HUDEP-2 (cell line): ENCODE data around the gene TNIK.

Experiments
- DNase-seq, 76 experiments: peaks; one replicate each; lab custom pipeline; 2025; ENCODE audit not compliant: unreplicated experiment in 76 of 76; lab: John Stamatoyannopoulos, UW

TNIK gene

GRCh38 chr3:171213178-171213577 is 247.0 kb downstream of the TNIK start:
- no peak for DNase-seq

DNA sequence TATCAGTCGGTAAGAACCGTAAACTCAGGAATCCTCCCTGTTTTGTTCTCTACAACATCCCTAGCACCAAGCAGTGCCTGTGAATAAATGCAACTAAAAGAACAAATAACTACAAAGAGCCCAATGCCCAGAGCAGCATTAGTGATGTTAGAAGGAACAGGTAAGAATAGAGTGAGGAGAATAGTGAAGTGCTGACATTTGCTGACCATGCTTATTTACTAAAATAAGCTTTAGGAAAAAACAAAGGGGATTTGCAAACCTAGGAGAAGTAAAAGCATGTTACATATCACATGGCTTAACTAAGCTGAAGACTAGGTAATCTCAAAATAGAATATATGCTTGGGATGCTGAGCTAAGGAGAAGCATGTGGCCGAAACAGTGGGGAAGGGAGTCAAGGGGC is 247.6 kb downstream of the TNIK start:
- DNase-seq = no peak

DNA sequence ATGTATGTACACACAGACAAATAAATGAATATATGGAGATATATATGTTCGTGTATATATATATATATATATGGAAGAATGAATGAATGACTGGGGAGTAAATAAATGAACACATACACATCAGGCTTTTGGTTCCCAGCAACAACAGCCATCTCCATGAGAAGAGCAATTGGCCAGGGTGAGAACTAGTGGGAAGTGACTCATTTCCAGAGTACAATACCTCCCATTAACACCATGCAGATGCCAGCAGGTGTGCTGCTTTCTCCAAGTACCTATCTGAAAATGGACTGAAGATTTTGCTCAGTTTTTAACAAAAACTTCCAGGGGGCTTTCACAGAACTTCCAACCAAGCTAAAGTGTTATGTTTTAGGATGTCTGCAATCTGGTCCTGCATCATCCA is 253.9 kb downstream of the TNIK start:
- no peak for DNase-seq

DNA sequence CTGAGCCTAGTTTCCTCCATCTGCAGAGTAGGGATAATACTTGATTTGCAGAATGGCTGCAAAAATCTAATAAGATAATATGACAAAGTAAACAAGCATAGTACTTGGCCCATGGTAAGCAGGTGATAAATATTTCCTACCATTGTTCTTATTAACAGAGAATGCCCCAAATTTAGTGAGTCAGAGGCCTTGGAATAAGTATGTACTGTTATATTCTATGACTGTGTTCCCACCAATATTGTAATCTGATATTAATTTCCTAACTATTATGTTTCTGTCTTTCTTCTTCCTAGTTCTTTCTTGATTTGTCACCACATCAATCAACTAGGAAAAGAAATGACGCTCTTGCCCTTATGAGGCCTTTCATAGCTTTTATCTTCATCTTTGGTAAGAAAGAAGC is 255.3 kb downstream of the TNIK start:
- no peak for DNase-seq

DNA sequence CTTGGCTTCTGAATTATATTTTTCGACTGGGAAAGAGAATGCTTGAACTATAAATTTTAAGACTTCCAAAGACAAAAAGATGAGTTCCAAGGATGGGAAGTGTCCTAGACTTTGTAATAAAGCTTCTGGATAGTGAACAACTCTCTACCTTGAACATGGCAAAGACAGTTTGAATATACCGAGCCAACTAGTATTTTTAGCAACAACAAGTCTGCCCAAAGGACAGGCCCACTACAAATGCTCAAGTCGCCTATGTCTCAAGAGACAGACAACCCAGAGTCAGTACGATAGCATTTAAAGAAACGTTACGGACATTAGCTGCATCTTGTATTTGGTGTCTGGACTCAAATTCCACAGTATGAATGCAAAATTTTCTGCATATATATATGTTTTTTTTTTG is 258.4 kb downstream of the TNIK start:
- DNase-seq = no peak

GRCh38 chr3:171200750-171201088 is 259.5 kb downstream of the TNIK start:
- DNase-seq = no peak

- DNase-seq = no peak
Measured at GRCh38 chr3:171200052-171200749, 260.0 kb downstream of the TNIK start.

DNA sequence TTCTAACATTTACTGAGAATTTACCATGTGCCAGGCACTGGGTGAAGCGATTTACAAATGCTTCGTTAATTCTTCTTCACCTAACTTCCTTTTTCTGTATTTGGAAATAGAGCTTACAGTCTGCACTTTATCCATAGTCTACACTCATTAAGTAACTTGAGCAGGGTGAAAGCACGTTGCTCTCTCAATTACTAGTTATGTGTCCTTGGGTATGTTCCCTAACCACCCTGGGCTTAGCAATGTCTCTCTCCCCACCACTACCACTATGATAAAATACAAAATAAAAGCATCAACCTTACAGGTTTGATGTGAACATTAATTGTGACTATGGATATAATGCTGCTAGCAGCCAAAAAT is 260.8 kb downstream of the TNIK start:
- DNase-seq = no peak

- DNase-seq = no peak
Measured at GRCh38 chr3:171198781-171199472, 261.3 kb downstream of the TNIK start.

DNA sequence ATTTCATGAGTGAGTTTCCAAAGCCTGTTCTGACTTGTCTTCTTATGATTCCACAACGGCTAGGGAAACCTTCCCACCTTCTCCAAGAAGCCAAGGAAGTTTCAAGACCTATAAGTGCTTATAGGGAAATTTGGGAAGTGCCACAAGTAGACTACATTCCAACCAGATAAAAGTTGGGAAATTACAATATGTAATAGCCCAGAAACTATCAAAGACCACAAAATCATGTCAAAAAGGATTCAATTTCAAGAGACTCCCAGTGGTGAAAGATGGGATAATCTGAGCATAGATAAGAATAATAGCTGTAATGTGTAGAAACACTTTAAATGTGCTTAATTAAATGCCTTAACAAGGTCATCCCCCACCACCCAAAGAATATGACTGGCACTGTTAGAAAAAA is 264.5 kb downstream of the TNIK start:
- no peak for DNase-seq

- DNase-seq = no peak
Measured at GRCh38 chr3:171194965-171195364, 265.2 kb downstream of the TNIK start.

- no peak for DNase-seq
Measured at GRCh38 chr3:171193693-171194092, 266.5 kb downstream of the TNIK start.

- DNase-seq = peak in 72 of 76 experiments; percentile 18 to 95 (median 81)
Measured at GRCh38 chr3:171192176-171192854, 267.9 kb downstream of the TNIK start.

GRCh38 chr3:171190668-171191067 is 269.5 kb downstream of the TNIK start:
- peak in 2 of 76 experiments; percentile 3 to 9 for DNase-seq

DNA sequence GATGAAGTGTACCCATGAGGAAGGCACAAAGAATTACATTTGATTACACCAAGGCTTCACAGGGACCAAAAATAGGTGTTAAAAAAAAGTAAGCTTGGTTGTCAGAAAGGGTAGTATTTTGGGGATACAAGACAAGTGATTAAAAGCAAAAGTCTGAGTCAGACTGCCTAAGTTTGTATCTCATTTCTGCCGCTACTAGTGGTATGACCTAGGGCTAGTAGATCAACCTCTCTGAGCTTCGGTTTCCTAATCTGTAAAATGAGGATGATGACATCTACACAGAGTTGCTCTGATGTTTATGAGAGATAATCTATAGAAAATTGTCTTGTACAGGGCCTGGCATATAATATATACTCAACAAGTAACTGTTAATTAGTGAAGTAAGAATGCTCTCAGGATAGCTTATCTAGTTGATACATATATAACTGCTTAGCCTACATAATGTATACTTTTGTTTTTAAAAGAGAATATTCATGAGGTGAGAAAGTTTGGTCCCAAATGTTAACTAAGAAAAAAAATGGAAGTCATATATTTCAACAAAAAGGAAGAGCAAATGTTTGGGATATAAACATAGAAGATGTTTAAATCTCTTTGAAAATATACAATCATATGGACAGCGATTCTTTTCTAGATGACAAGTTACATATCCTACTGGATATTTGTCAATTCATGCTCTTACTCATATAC is 270.7 kb downstream of the TNIK start:
- no peak for DNase-seq

DNA sequence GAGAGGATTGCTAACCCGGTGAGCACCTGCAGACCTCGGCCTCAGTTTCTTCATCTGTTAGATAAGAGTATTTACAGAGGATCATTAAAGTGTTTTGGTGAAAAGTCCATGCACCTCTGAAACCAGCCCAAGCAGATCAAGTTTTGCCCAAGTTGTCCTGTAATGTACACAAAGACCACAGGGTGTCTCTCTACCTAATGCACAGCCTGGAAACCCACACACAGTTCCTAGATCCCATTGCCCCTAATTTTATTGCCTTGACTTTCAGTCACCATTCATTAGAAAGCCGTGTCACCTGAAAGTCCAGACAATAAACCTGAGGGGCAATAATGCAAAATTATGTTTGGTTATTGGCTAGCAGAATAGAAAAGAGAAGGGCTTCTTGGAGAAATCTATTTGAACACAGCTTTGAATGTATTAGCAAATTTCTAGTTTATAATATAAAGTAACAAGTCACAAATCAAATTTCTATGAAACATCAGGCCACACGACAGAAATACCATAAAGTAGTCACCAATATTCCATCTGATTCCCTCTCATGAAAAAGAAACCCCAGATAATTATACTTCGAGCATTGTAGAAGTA is 272.4 kb downstream of the TNIK start:
- peak in 31 of 76 experiments; percentile 4 to 48 (median 25) for DNase-seq

- peak in 1 of 76 experiments; percentile 4 for DNase-seq
Measured at GRCh38 chr3:171186817-171187500, 273.2 kb downstream of the TNIK start.

- DNase-seq = no peak
Measured at GRCh38 chr3:171186383-171186782, 273.8 kb downstream of the TNIK start.

- DNase-seq = no peak
Measured at GRCh38 chr3:171185959-171186358, 274.2 kb downstream of the TNIK start.

DNA sequence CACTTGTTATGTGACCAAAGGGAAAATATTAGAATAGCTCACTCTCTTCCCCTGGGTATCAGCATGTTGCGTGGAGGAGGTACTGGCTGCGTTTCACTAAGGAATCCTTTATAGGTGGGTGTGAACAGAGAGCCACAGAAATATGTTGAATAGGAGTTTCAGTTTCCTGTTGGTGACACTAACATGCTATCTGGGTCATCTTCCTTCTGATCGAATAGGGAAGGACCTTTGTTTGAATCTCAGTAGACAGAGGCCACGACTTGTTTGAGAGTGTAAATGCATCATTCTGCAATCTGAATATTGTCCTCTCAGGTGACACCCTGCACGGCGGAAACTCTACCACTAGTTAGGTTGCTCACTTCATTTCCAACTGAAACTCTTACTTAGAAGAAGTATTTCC is 275.8 kb downstream of the TNIK start:
- DNase-seq = no peak
